Measurements from ENCODE around the gene C12orf56. TPM values are rescaled to one million over a fixed set of nuclear protein-coding genes. Genes with fewer than 3 reads are reported as not detected.

Gene C12orf56
- total and polyA plus RNA-seq, 9 of the 15 experiments (the other 6 are each of a cell fraction or from before 2014, with no cell fraction given) = 0.40 to 4.8 (median 1.2) TPM

GRCh38 chr12:64431791-64432190, 41.2 kb upstream of the C12orf56 start (continued):
- no peak for TF ChIP-seq PBX2 (CRISPR knock-in tag; IDR thresholded peaks at IDR 0.05; ENCODE audit: low read depth)
- TF ChIP-seq PBX2 (tag; conservative IDR thresholded peaks at IDR 0.05; ENCODE audit: low read depth) = no peak

- no peak overlapping the region for H3K4me3 ChIP-seq
- no peak for FAIRE-seq
- CTCF ChIA-PET (ENCODE audit: low intra/inter-chr PET ratio) = no interaction called here
- no peak for TF ChIP-seq PATZ1 (CRISPR knock-in tag; IDR thresholded peaks at IDR 0.05; ENCODE audit: borderline replicate concordance)
- TF ChIP-seq SP1 (CRISPR knock-in tag; IDR thresholded peaks at IDR 0.05) = no peak
- no peak for TF ChIP-seq HINFP (tag; conservative IDR thresholded peaks at IDR 0.05; ENCODE audit: low read depth)
- TF ChIP-seq ZNF717 (CRISPR knock-in tag; IDR thresholded peaks at IDR 0.05) = no peak
- no peak for TF ChIP-seq ZBTB9 (CRISPR knock-in tag; IDR thresholded peaks at IDR 0.05)
- no peak for TF ChIP-seq PURB (CRISPR knock-in tag; IDR thresholded peaks at IDR 0.05; ENCODE audit: low read depth)
- TF ChIP-seq TRIM24 (IDR thresholded peaks at IDR 0.05) = no peak
- no peak for TF ChIP-seq NR3C1 (CRISPR knock-in tag; IDR thresholded peaks at IDR 0.05)
- no peak for TF ChIP-seq ZNF79 (CRISPR knock-in tag; IDR thresholded peaks at IDR 0.05; ENCODE audit: low read depth)
- TF ChIP-seq POLR2H (tag; IDR thresholded peaks at IDR 0.05; ENCODE audit: low read depth) = no peak
Measured at GRCh38 chr12:64430886-64431285, 40.3 kb upstream of the C12orf56 start.

More at GRCh38 chr12:64430886-64431285, 40.3 kb upstream of the C12orf56 start:
- no peak overlapping the region for H2AFZ ChIP-seq (ENCODE audit: low read depth, low read length)
- intact Hi-C loops (cut with micrococcal nuclease) (no loop called here), in situ Hi-C loops (cut with MboI) (no loop called here)
- 80% methylated on average over 2 of the region's 2 CpGs for WGBS (ENCODE audit: insufficient coverage, low coverage, missing lambda C conversion rate)
- H3K36me3 ChIP-seq (ENCODE audit: control insufficient read depth, insufficient read depth, low read length) = peaks cover 96% of the 10 kb centered on the region
- BruUV-seq (replicated peaks) = no TSS peak
- H3K9me1 ChIP-seq (ENCODE audit: control insufficient read depth, insufficient read depth, low read length) = no peaks in the 10 kb centered on the region
- H3K79me2 ChIP-seq (ENCODE audit: control insufficient read depth, insufficient read depth, low read length) = peaks cover 3% of the 10 kb centered on the region; the same call in 2 of the 3 replicates
- no peaks in the 10 kb centered on the region for H3K4me1 ChIP-seq (replicated peaks in 1 of 2; ENCODE audit: control insufficient read depth in 2 of 2, insufficient read depth in 2 of 2, low read length in 2 of 2)
- POLR2A ChIA-PET = interaction anchor here (0.9 to 2.6 kb wide), 6 partner anchors 12 to 27 kb away, joined by 3 to 9 read pairs (median 4); partner anchors contain the start of gene XPOT
- H4K20me1 ChIP-seq (replicated peaks; ENCODE audit: control insufficient read depth, insufficient read depth, low read length) = no peaks in the 10 kb centered on the region
- no peaks in the 10 kb centered on the region for H3K9me3 ChIP-seq (replicated peaks; ENCODE audit: control insufficient read depth, insufficient read depth, low read depth, low read length)
- H3K27me3 ChIP-seq (ENCODE audit: control insufficient read depth in 2 of 2, insufficient read depth in 2 of 2, low read length in 2 of 2) = no peaks in the 10 kb centered on the region
- H3K4me2 ChIP-seq (ENCODE audit: insufficient read depth, low read length) = no peak overlapping the region
- ATAC-seq = no peak
- no peak overlapping the region for H3K9ac ChIP-seq (ENCODE audit: insufficient read depth in 1 of 2, low read depth in 2 of 2, low read length in 2 of 2)
- DNase-seq (ENCODE audit: extremely low read depth in 1 of 4, low spot score in 3 of 4) = no peak
- no peak overlapping the region for H3K27ac ChIP-seq (ENCODE audit: extremely low read depth, low read depth, low read length)

Measured in K562 (cell line).